ENCODE measurements around the gene C20orf144.

The C20orf144 gene

DNA sequence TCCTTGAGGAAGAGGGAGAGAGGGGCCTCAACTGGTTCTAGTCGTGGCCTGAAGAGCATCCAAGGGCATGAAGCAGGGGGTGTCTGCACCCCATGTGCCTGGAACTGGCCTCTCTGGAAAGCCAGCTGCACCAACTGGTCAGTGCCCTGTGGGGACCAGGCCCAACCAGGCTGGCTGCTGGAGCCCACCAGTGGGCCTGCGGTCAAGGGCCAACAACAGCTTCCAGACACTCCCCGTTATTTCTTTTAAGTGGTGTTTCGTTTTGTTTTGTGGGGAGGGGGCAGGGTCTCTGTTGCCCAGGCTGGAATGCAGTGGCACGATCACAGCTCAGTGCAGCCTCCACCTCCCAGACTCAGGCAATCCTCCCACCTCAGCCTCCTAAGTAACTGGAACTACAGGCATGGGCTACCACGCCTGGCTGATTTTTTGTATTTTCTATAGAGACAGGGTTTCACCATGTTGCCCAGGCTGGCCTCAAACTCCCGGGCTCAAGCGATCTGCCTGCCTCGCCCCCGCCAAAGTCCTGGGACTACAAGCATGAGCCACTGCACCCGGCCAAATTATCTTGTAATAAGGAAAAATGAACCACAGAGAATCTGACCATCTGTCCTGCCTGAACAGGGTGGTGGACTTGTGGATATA lies 11.9 kb upstream of the C20orf144 start:
- DNase-seq, result no peak

DNA sequence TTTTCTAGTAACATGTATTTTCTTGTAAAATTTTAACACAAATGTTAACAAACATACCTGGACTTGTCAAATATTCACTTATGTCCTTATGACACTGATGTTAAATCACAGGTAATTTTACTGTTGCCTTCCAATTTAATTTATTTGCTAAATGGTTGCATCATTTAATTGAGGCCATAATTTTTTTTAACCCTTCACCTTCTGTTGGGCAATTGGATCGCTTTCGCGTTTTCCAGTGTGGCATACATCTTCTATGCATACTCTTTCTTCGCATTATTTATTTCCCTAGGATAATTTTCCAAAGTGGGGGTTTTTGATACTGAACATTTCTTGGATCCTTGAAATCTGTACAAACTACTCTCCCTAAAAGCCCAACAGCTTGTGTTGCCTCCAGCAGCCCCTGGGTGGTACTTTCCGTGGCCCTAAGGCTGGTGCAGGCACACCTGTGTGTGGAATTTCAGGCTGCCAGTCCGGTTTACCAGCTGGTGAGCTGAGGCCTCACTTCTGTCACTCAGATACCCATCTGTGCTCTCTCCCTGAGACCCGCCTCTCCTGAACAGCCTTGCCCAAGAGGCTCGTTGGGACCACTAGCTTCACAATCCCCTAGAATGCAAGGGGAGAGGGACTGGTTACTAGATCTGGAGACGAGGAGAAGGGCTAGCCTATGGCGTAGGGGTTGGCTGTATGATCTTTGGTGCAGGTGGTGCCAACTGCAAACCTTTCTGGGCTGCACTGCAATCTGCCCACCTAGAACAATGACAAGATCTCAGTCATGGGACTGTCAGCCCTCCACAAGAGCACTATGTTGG lies 11.2 kb upstream of the C20orf144 start:
- no peak for DNase-seq

DNA sequence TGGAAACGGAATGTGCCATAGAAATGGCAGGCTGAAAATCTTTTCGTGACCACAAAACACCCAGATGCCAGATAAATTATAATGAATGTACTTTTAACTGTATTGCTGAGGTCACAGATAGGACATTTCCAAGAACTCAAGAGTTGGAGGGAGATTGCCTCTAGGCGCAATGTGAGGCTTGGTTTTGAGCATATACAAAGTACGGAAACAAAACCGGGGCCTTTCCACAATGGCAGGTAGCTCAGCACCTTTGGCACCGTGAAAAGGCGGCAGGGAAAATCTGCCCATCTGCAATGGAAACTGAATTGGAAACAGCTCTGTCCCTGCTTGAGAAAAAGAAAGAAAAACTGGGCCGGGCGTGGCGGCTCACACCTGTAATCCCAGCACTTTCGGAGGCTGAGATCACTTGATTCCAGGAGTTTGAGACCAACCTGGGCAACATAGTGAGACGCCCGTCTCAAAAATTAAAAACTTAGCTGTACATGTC lies 10.5 kb upstream of the C20orf144 start:
- DNase-seq, result no peak

DNA sequence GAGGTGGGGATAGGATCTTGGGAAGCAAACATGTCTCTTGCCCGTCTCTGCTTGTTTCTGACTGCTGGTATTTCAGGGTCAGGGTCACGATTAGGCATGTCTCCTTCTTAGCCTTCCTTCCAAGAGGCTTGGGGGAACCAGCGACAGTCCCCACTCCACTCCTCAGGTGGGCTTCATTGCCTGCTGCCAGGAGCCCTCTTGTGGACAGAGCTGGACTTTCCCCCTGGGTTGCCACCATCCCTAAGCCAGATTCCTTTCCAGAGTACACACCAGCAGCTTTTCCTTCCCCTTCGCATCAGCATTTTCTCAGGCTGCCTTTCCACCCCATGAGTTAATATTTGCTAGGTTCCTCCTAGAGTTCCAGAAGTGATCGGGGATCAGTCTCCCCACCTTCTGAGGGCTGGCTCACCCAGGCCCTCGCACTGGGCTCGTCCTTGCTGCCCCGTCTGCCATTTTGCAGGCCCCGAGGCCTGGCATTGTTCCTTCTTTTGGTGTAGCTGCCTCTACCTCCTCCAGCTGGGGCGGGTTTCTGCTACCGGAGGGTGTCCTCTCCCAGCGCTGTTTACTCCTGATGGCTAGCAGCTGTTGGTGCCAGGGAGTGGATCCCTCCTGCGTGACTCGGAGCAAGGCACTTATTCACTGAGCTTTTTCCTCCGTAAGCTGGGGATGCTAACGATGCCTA lies 8.8 kb upstream of the C20orf144 start:
- DNase-seq, result no peak

DNA sequence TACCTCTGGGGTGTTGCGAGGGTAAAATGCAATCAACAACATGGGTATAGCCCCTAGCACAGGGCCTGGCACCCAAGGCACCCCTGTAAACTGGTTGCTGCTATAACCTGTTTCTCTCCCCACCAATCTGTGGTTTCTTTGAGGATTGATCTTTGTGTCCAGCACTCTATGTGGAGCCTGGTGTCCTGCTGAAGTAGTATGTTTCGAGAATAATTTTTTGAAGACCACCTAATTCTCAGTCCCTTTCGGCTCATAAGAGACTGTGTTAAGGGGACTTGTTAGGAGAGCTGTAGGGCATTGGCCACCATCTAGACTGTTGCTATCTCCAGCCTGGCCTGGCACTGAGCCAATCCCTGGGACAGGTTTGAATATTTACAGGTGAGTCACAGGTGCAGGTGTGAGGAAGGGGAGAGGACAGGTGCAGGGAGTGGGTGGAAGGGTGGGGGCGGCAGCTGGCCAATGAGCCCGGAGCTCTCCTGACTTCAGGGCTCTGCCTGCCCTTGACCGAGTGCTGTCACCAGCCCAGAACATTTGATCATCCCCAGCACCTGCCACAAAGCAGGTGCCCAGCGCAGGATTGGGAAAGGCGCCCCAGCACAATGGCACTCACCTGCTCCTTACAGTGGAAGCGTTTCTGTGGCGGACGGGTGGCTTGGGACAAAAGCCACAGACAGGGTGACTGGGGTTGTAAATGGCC lies 8.1 kb upstream of the C20orf144 start:
- DNase-seq, result no peak

DNA sequence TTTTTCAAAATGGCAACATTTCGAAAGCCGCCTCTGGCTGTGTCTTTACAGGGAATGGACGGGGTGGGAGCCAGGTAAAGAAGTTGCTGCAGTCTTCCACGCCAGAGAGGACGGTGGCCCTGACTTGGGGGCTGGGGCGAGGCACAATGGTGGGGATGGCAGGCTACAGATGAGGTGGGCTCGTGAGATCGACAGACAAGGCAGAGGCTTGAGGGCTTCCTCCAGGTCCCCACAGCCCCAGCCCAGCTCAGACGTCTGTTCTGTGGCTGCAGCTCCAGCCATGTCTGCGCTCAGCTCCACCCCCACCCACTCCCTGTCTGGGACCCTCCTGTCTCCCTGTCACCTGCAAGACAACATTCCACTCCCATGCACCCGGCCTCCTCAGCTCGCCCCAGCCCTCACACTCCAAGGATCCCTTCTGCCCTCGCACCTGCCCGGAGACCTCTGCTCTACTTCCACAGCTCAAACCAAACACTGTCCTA lies 7.4 kb upstream of the C20orf144 start:
- DNase-seq, result no peak

DNA sequence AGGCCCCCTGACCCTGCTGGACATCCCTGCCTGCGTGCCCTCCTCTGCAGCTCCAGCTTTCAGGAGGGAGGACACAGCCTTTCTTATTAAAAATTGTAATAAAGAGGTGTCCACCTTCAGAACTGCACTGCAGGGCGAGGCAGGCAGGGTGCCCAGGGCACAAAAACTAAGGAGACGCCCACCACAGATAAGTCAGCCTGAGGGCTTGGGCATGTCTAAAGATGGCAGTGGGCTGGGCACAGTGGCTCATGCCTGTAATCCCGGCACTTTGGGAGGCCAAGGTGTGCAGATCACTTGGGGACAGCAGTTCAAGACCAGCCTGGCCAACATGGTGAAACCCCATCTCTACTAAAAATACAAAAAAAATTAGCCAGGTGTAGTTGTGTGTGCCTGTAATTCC lies 7.0 kb upstream of the C20orf144 start:
- DNase-seq, result no peak

DNA sequence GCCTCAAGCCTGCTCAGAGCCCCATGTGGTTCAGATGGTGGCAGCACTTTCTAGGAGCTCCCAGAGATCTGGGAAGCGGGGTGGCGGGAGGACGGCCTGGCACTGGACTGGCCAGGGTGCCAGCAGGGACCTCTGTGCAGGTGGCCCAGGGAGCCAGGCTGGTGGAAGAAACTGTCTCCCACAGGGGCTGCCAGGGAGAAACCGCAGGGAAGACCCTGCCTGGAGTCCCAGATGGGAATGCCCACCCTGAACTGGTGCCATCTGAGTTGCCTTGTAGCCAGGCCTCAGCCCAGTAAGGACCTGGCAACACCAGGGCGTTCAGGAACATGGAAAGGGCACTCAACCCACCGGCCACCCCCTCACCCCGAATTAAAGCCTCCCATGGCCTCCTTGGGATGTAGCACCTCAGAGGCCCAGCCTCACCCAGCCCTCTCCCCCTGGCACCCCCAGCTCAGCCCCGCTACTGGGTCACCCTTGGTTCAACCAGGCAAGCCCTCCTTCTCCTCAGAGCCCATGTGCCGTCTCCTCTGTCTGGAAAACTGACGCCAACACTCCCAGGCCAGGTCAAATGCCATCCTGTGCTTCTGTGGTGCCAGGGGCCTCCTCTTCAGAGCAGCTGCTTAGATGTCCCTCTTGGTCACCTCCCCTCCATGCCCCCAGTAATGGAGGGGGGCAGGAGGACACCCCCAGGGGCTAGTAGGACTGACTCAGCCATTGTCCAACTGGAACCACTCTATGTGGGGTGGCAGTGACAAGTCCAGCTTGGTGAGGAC lies 5.9 kb upstream of the C20orf144 start:
- DNase-seq, result no peak

DNA sequence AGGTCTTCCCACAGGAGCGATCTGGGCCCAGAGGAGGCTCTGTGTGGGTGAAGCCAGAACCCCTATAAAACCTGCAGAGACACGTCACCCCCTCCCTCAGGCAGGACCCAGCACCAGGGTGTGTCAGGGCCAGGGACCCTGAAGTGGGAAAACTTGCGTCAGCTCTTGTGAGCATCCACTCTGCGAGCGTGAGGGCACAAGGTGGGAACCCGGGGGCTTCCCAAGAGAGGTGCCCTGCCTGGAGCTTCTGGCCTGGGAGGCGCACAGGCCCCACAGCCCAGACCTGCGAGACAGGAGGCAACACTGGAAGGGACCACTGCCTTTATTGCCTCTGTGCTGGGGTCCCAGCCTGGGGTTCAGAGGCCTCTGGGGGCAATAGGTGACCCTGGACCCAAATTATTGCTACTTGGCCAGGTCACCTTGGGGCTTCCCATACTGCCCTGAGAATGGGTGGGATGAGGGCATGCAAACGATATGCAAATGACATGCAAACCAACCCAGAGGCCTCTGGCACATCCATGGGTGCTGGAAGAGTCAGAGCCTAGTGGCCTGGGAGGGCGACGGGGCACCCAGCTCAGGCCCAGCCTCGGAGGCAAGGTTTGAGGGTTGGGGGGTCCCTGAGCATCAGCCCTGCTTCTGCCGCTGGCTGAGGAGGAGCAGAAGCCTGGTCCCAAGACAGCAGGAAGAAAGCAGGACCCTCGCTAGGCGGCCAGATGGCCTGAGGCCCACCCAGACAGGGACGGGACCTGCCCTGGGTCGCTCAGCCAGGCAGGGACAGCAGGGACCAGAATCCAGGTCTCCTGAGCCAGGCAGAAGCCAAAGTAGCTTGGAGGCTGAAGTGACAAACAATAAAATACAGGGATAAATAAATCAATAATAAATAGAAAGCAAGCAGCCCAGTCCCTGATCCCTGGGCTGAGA lies 5.1 kb upstream of the C20orf144 start:
- DNase-seq, result no peak

DNA sequence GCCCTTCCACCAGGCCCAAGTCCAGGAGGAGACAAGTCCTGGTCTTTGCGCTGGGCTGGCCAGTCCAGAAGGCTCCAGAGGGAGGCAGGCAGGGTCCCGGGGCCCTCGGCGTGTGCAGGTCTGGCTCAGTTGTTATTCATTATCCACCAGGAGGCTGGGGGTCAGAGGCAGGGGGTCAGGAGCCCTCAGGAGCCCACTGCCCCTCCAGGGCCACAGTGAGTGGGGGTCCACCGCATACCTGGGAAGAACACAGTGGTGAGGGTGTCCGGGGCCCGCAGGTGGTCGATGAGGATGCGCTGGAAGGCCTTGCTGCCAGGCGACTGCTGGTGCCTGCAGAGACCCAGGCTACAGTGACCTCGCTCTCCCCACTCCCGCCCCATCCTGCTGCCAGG lies 4.4 kb upstream of the C20orf144 start:
- DNase-seq, result no peak

DNA sequence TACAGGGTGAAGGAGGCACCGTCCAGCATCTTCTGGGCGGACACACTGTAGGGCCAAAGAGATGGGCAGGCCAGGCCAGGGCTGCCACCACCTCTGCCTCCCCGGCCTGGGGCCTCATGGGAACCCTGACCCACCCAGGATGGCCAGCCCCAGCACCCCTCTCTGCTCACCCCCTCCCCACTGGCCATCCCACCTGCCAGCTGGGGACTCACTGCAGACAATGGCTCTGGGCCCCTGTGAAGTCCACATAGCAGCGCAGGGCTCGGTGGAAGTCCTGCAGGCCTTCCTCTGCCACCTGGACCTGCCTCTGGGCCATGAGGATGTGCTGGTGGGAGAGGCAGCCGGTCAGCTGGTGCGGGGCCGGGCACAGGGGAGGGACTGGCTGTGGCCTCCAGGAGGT lies 3.6 kb upstream of the C20orf144 start:
- no peak for DNase-seq

DNA sequence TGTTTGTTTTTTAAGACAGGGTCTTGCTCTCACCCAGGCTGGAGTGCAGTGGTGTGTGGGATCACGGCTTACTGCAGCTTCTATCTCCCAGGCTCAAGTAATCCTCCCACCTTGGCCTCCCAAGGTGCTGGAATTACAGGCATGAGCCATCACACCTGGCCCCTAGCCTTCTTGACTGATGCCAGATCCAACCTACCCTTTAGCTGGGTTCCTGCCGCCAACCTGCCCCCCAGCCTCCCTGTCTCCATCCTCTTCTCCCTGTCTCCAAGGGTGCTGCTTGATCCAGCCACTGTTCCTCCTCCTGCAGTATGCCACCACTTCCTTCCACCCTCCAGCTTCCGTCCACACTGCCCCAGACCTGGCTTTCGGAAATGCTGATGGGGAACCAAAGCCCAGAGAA lies 3.2 kb upstream of the C20orf144 start:
- DNase-seq, result no peak

DNA sequence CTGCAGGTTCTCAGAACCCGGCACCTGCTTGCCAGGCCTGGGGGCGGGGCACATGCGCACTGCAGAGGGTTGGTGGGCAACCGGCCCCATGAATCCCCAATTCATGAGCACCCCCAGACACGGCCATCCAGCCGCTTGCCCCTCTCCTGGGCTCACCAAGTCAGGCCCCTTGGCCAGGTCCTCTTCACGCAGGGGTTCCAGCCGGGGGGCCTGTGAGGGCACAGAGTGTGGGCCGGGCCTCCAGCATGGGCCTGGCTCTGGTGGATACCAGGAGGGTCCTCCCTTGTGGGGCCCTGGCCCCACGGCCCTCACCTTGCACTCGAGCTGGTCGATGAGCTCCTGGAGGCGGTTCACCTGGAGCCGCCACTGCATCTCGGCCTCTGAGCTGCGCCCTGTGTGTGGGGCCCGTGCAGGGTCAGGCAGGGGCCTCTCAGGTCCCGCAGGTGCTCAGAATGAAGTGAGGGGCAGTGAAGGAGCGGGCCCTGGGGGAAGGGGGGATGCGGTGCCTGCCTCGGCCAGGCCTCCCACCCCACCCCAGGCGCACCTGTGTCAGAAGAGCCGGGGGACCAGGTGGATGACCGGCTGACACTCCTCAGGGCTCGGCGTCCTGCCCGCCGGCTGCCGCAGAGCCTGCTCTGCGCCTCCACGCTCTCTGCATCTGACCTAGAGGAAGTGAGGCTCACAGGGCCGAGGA lies 2.6 kb upstream of the C20orf144 start:
- no peak for DNase-seq

DNA sequence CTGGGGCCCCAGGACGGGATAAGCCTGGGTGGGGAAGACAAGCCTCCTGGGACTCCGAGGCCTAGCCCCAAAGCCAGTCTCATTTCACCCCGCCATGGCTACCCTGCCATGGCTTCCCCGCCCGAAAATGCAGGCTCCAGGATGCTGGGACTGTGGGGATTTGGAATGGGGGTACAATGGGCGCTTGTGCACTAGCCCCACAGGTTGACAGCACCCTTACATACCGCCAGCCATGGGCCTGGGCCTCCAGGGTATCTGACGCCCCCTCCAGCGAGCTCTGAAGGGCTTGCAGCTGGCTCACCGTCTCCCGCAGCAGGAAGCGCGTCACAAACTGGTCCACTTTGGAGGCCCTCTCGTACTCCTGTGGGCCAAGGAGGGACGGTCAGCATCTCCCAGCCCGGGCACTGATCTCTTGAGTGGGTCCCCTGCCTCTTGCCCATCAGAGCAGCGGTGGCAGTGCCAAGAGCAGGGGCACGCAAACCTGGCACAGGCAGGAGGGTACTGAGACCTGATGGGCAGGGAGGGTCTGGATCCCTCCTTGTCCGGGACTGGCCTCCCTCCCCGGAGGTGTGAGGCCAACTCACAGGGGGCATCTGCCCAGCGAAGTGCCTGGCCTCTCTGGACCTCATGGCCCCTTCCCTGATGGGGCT lies 2.0 kb upstream of the C20orf144 start:
- DNase-seq, result no peak

DNA sequence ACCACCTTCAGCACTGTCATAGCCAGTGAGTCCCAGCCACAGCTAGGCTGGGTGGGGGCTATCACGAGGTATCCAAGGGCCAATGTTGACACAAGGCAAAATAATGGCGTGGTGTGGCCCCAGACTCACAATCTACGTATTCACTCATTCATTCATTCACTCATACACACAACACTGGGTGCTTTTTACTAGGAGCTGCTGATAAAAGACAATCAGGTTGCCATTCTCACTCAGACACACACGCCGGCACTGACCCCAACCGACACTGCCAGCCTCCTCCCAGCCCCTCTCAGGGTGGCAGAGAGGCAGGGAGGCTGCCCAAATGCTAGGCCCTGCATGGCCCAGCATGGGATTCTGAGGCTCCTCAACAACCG lies 1.5 kb upstream of the C20orf144 start:
- no peak for DNase-seq

DNA sequence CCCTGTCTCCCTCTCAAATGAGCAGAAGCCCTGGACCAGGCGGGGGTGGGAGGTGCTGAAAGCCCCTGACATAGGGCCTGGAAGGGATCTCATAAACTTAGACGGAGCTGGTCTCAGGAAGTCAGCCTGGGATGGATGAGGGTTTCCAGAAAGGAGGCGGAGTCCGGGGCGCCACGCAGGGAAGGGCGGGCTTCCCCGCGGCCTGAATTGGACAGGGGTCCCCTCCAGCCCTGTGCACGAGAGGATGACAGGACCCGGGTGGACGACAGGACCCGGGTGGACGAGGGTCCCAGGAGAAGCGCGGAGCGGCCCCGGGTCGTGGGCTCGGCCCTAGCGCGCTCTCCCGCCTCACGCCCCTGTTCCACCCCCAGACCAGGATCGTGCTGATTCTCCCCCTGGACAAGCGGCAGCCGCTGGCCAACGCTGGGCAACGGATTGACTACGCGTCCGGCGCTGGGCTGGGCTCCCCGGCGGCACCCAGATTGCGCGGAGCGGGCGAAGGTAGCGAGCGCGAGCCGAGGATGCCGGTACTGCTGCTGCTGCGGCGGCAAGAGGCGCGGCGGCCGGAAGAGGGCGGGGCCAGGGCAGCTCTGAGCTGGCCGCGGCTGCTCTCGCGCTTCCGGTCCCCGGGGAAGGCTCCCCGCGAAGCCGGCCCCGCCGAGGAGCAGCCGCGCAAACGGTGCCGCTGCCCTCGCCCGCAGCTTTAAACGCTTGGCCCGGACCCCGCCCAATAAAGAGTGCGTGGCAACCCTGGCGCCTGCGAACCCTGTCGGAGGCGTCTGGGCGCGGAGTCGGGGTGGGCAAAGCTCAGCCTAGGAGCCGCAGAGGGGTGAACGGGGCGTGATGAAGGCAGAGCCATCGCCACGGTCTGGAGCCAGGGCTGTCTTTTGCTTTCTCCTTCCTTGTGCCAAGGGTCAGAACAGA lies 1.3 kb downstream of the C20orf144 start:
- peak; percentile 79 for DNase-seq

DNA sequence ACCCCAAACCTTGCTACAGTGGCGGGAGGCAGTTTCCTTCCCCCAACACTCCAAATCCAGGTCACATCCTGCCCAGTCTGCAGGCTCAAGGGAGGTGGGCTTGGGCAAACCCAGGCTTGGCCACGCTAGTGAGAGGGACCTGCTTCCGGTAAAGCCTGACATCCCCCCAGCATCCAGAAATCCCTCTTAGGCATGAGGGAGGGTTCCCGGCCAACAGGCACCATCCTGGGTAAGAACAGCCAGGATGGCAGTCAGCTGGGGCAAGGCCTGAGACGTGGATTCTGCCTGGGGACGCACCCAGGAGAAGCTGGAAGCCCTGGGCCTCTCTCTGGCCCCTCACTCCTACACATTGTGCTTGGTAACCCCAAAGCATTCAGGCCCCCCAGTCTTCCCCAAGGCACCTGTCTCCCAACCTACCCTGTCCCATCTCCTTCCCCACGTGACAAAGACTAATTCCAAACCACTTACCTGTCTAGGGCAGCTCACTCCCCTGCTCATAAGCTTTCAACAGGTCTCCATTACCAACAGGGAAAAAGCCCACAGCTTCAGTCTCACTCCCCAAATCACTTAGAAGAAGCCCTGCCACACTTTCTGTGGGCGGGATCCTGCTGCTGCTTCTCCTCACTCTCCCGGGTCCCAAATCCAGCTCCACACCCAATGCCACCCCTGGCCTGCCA lies 2.1 kb downstream of the C20orf144 start:
- DNase-seq, result no peak

DNA sequence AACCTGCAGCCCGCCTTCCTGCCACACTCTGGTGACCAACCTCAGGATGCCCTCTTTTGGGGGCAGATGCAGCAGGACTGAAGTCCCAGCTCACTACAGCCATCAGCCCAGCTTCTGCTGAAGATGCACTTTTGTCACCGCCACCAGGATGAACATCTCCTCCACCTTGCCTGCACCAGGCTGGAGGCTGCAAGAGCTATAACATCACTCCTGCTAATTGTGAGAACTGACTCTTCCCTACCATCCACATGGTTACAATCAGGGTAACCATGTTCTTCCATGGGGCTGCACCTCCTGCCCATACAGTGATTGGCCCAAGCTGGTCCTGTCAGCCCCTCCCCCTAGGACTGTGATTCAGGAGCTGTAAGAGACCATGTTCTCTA lies 2.6 kb downstream of the C20orf144 start:
- DNase-seq, result no peak
